ENCODE measurements around the gene GRID1.

Gene GRID1

DNA sequence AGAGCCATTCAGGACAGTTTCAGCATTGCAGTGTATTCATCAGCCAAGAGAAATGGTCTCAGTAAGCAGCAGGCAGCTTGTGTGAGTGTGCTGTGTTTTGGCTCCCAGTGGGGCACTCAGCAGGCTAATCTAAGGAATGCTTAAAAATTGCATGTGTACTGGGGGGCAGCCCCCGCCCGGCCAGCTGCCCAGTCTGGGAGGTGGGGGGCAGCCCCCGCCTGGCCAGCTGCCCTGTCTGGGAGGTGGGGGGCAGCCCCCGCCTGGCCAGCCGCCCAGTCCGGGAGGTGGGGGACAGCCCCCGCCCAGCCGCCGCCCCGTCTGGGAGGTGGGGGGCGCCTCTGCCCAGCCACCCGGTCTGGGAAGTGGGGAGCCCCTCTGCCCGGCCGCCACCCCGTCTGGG lies 116.2 kb downstream of the GRID1 start:
- Histone ChIP-seq H3K4me1 (ENCODE audit: insufficient read depth, low read length, severe bottlenecking) (no peaks in the 10 kb centered on the region), H3K9me3 (ENCODE audit: low read length) (no peaks in the 10 kb centered on the region), H3K9me2 (ENCODE audit: low read depth, low read length) (no peaks in the 10 kb centered on the region), H4K20me1 (ENCODE audit: insufficient read depth, low read length) (no peaks in the 10 kb centered on the region), H3K36me3 (ENCODE audit: insufficient read depth, low read length) (no peaks in the 10 kb centered on the region), H3K9ac (ENCODE audit: low read length) (no peak overlapping the region), H3K4me3 (ENCODE audit: low read depth, low read length, poor library complexity, severe bottlenecking) (no peak overlapping the region), H3K79me2 (ENCODE audit: insufficient read depth, low read length) (no peaks in the 10 kb centered on the region), H3K4me2 (ENCODE audit: low read length) (no peak overlapping the region), H2AFZ (ENCODE audit: low read length) (no peak overlapping the region), H3K27me3 (ENCODE audit: insufficient read depth, low read length) (no peaks in the 10 kb centered on the region), H3K27ac (ENCODE audit: low read depth, low read length, poor library complexity, severe bottlenecking) (no peak overlapping the region), H3F3A (ENCODE audit: insufficient read depth, low read length) (no peaks in the 10 kb centered on the region)
- TF ChIP-seq EZH2 (IDR thresholded peaks at IDR 0.05; ENCODE audit: borderline replicate concordance, low read length), result no peak
- TF ChIP-seq, protein P1, sequence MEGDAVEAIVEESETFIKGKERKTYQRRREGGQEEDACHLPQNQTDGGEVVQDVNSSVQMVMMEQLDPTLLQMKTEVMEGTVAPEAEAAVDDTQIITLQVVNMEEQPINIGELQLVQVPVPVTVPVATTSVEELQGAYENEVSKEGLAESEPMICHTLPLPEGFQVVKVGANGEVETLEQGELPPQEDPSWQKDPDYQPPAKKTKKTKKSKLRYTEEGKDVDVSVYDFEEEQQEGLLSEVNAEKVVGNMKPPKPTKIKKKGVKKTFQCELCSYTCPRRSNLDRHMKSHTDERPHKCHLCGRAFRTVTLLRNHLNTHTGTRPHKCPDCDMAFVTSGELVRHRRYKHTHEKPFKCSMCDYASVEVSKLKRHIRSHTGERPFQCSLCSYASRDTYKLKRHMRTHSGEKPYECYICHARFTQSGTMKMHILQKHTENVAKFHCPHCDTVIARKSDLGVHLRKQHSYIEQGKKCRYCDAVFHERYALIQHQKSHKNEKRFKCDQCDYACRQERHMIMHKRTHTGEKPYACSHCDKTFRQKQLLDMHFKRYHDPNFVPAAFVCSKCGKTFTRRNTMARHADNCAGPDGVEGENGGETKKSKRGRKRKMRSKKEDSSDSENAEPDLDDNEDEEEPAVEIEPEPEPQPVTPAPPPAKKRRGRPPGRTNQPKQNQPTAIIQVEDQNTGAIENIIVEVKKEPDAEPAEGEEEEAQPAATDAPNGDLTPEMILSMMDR (IDR thresholded peaks at IDR 0.05; ENCODE audit: low read length), result no peak

DNA sequence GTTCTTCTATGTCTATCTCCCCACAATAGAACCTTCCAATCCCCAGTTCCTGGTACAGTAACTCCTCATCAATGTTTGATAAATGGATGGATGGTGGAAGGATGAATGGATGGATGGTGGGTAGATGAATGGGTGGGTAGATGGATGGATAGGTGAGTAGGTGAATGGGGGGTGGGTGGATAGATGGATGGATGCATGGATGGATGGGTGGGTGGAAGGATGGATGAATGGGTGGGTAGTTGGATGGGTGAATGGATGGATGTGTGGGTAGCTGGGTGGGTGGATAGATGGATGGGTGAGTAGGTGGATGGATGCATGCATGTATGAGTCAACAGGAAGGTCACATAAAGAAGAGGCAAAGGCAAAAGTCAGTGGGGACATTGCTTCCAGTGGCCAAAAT lies 116.8 kb downstream of the GRID1 start:
- Histone ChIP-seq H3K9ac (ENCODE audit: low read length) (no peak overlapping the region), H2AFZ (ENCODE audit: low read length) (no peak overlapping the region), H3K9me2 (ENCODE audit: low read depth, low read length) (no peaks in the 10 kb centered on the region), H3K36me3 (ENCODE audit: insufficient read depth, low read length) (no peaks in the 10 kb centered on the region), H3K27ac (ENCODE audit: low read depth, low read length, poor library complexity, severe bottlenecking) (no peak overlapping the region), H3K27me3 (ENCODE audit: insufficient read depth, low read length) (no peaks in the 10 kb centered on the region), H4K20me1 (ENCODE audit: insufficient read depth, low read length) (no peaks in the 10 kb centered on the region), H3K9me3 (ENCODE audit: low read length) (no peaks in the 10 kb centered on the region), H3F3A (ENCODE audit: insufficient read depth, low read length) (no peaks in the 10 kb centered on the region), H3K79me2 (ENCODE audit: insufficient read depth, low read length) (no peaks in the 10 kb centered on the region), H3K4me3 (ENCODE audit: low read depth, low read length, poor library complexity, severe bottlenecking) (no peak overlapping the region), H3K4me2 (ENCODE audit: low read length) (no peak overlapping the region), H3K4me1 (ENCODE audit: insufficient read depth, low read length, severe bottlenecking) (no peaks in the 10 kb centered on the region)
- TF ChIP-seq, protein P1 (IDR thresholded peaks at IDR 0.05; ENCODE audit: low read length), result no peak
- TF ChIP-seq EZH2 (IDR thresholded peaks at IDR 0.05; ENCODE audit: borderline replicate concordance, low read length), result no peak

DNA sequence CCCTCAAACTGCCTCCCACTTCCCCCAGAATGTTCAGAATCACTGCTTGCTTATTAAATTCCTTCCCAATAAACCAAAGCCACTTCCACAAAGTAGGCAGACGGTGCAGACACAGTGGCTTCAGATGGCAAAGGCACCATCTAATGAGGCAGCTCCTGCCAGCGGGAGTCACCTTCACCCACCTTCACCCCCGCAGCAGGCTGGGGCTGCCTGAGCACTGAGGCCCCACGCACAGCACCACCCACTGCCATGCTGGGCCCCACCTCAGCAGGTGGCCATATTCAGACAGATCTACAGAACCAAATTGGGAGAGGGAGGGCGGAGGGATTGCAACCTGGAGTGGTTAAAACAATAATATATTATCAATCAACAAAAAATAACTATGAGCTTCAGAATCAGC lies 118.5 kb downstream of the GRID1 start:
- H4K20me1 ChIP-seq (ENCODE audit: insufficient read depth, low read length), result no peaks in the 10 kb centered on the region
- H3K9ac ChIP-seq (ENCODE audit: low read length), result no peak overlapping the region
- H3K36me3 ChIP-seq (ENCODE audit: insufficient read depth, low read length), result no peaks in the 10 kb centered on the region
- no peaks in the 10 kb centered on the region for H3K79me2 ChIP-seq (ENCODE audit: insufficient read depth, low read length)
- H3K4me2 ChIP-seq (ENCODE audit: low read length), result no peak overlapping the region
- no peaks in the 10 kb centered on the region for H3K27me3 ChIP-seq (ENCODE audit: insufficient read depth, low read length)
- H3K27ac ChIP-seq (ENCODE audit: low read depth, low read length, poor library complexity, severe bottlenecking), result no peak overlapping the region
- H2AFZ ChIP-seq (ENCODE audit: low read length), result no peak overlapping the region
- H3K9me2 ChIP-seq (ENCODE audit: low read depth, low read length), result no peaks in the 10 kb centered on the region
- H3K4me3 ChIP-seq (ENCODE audit: low read depth, low read length, poor library complexity, severe bottlenecking), result no peak overlapping the region
- TF ChIP-seq, protein P1 (IDR thresholded peaks at IDR 0.05; ENCODE audit: low read length), result no peak
- TF ChIP-seq EZH2 (IDR thresholded peaks at IDR 0.05; ENCODE audit: borderline replicate concordance, low read length), result no peak
- H3K4me1 ChIP-seq (ENCODE audit: insufficient read depth, low read length, severe bottlenecking), result no peaks in the 10 kb centered on the region
- H3F3A ChIP-seq (ENCODE audit: insufficient read depth, low read length), result no peaks in the 10 kb centered on the region
- H3K9me3 ChIP-seq (ENCODE audit: low read length), result no peaks in the 10 kb centered on the region
